Fibroblast of pulmonary artery (primary cell): ENCODE measurements around the gene CAMTA1.

Source experiments
- DNase-seq: peaks from one replicate; pipeline ENCODE4 v3.0.0-alpha.2; 2010; ENCODE audit warnings: low read depth
- H3K4me3 ChIP-seq: replicated peaks from 2 replicates; pipeline ENCODE4 v1.5.1; 2011; ENCODE audit warnings: low read depth, mild to moderate bottlenecking, control low read depth, low read length, moderate library complexity
- CTCF ChIP-seq: IDR thresholded peaks from 2 replicates; pipeline ENCODE4 v1.5.1; 2011; ENCODE audit warnings: mild to moderate bottlenecking, control low read depth, low read length, inconsistent platforms; ENCODE audit errors: missing control alignments

Gene CAMTA1

GRCh38 chr1:6904476-6905170 lies 119.4 kb downstream of the CAMTA1 start:
- no peak for TF ChIP-seq CTCF
- no peak for DNase-seq
- no peak overlapping the region for H3K4me3 ChIP-seq

GRCh38 chr1:6905331-6905730 lies 120.1 kb downstream of the CAMTA1 start:
- no peak for DNase-seq
- H3K4me3 ChIP-seq, result no peak overlapping the region
- no peak for TF ChIP-seq CTCF

GRCh38 chr1:6905790-6906189 lies 120.5 kb downstream of the CAMTA1 start:
- no peak for TF ChIP-seq CTCF
- no peak for DNase-seq

GRCh38 chr1:6906783-6907182 lies 121.5 kb downstream of the CAMTA1 start:
- no peak for DNase-seq
- H3K4me3 ChIP-seq, result no peak overlapping the region
- TF ChIP-seq CTCF, result no peak

More at GRCh38 chr1:6905790-6906189, 120.5 kb downstream of the CAMTA1 start:
- H3K4me3 ChIP-seq, result no peak overlapping the region

GRCh38 chr1:6907201-6907600 lies 121.9 kb downstream of the CAMTA1 start:
- no peak for DNase-seq
- no peak for TF ChIP-seq CTCF
- no peak overlapping the region for H3K4me3 ChIP-seq

- H3K4me3 ChIP-seq, result no peak overlapping the region
- no peak for DNase-seq
- TF ChIP-seq CTCF, result no peak
Measured at GRCh38 chr1:6907676-6908434, 122.6 kb downstream of the CAMTA1 start.

GRCh38 chr1:6909401-6909800 lies 124.1 kb downstream of the CAMTA1 start:
- no peak for TF ChIP-seq CTCF
- no peak for DNase-seq
- H3K4me3 ChIP-seq, result no peak overlapping the region
